OCI-LY7 (cell line): ENCODE measurements around the gene GMPR2.

Source experiments
- CTCF ChIP-seq: fragments of 200-600 bp; sonication (generic); conservative IDR thresholded peaks from 2 replicates; pipeline ENCODE4 v1.5.1; 2014; ENCODE audit warnings: mild to moderate bottlenecking, antibody characterized with exemption, low read length, moderate library complexity, mixed read lengths
- EZH2phosphoT487 ChIP-seq: fragments of 200-600 bp; sonication (generic); IDR thresholded peaks from 2 replicates; pipeline ENCODE4 v1.6.1; 2018; ENCODE audit warnings: low read depth, borderline replicate concordance, mild to moderate bottlenecking, mixed run types, antibody characterized with exemption, low read length, moderate library complexity, mixed read lengths

GRCh38 chr14:24250354-24250753, 17.6 kb downstream of the GMPR2 start:
- TF ChIP-seq CTCF (no peak), EZH2phosphoT487 (no peak)
